Smooth muscle cell (in vitro differentiated cells): ENCODE data around the gene DDIT3. TPM values are rescaled to one million over a fixed set of nuclear protein-coding genes. Genes with fewer than 3 reads are reported as not detected.

Experiments
- DNase-seq: peaks from one replicate; lab custom pipeline; 2025; ENCODE audit not compliant: unreplicated experiment; lab: John Stamatoyannopoulos, UW
- H2AFZ ChIP-seq: fragments of 200-600 bp; sonication (generic); 2 replicates; pipeline ENCODE4 v1.6.0; 2016; ENCODE audit warnings: antibody characterized with exemption, low read depth, mild to moderate bottlenecking
- H3F3A ChIP-seq: fragments of 200-600 bp; sonication (generic); 2 replicates; pipeline ENCODE4 v1.6.0; 2017; ENCODE audit warnings: antibody characterized with exemption, low read depth
- H3K27ac ChIP-seq: fragments of 200-600 bp; sonication (generic); 2 replicates; pipeline ENCODE4 v1.5.1; 2016; ENCODE audit warnings: low read depth, mild to moderate bottlenecking
- H3K27me3 ChIP-seq: fragments of 200-600 bp; sonication (generic); 2 replicates; pipeline ENCODE4 v1.6.1; 2016; ENCODE audit warnings: low read depth, mild to moderate bottlenecking
- H3K36me3 ChIP-seq: fragments of 200-600 bp; sonication (generic); 2 replicates; pipeline ENCODE4 v1.5.1; 2016; ENCODE audit warnings: low read depth
- H3K4me1 ChIP-seq: fragments of 200-600 bp; sonication (generic); 2 replicates; pipeline ENCODE4 v1.5.1; 2016; ENCODE audit warnings: low read depth
- H3K4me2 ChIP-seq: fragments of 200-600 bp; sonication (generic); 2 replicates; pipeline ENCODE4 v1.6.0; 2016; ENCODE audit warnings: mild to moderate bottlenecking
- H3K4me3 ChIP-seq: fragments of 200-600 bp; sonication (generic); 2 replicates; pipeline ENCODE4 v1.5.1; 2016; ENCODE audit warnings: mild to moderate bottlenecking
- H3K79me2 ChIP-seq: fragments of 200-600 bp; sonication (generic); 2 replicates; pipeline ENCODE4 v1.6.0; 2016; ENCODE audit warnings: low read depth, mild to moderate bottlenecking
- H3K9ac ChIP-seq: fragments of 200-600 bp; sonication (generic); 2 replicates; pipeline ENCODE4 v1.6.0; 2016; ENCODE audit warnings: low read depth
- H3K9me3 ChIP-seq: fragments of 200-600 bp; sonication (generic); replicated peaks from 2 replicates; pipeline ENCODE4 v1.5.1; 2016; ENCODE audit warnings: low read depth
- H4K20me1 ChIP-seq: fragments of 200-600 bp; sonication (generic); 2 replicates; pipeline ENCODE4 v1.6.0; 2016; ENCODE audit warnings: low read depth
- WGBS: methylation state at CpG from one replicate; pipeline ENCODE4 v1.1.7; 2016; ENCODE audit warnings: low lambda C conversion rate; 5-methylcytosine and 5-hydroxymethylcytosine counted together
- polyA plus RNA-seq: library from polyadenylated mRNA; unstranded; fragments of >200 nt; fragmentation: Nextera tagmentation; extraction: Ambion mirVana; gene quantifications from 2 replicates; pipeline ENCODE4 v1.2.1, GENCODE V29; 2016
- total RNA-seq: library from RNA; depleted of rRNA; stranded (reverse); fragments of >200 nt; gene quantifications from 2 replicates; pipeline ENCODE4 v1.2.3, GENCODE V29; 2014
- TF ChIP-seq, protein P1 (sequence below): fragments of 200-600 bp; sonication (generic); IDR thresholded peaks from 2 replicates; pipeline ENCODE4 v1.5.1; 2017; ENCODE audit warnings: borderline replicate concordance, mild to moderate bottlenecking, antibody characterized with exemption; ENCODE audit not compliant: insufficient read depth, poor library complexity, severe bottlenecking

Gene DDIT3
- total and polyA plus RNA-seq, 2 experiments from 2014 or later = 25.8 to 27.8 TPM

DNA sequence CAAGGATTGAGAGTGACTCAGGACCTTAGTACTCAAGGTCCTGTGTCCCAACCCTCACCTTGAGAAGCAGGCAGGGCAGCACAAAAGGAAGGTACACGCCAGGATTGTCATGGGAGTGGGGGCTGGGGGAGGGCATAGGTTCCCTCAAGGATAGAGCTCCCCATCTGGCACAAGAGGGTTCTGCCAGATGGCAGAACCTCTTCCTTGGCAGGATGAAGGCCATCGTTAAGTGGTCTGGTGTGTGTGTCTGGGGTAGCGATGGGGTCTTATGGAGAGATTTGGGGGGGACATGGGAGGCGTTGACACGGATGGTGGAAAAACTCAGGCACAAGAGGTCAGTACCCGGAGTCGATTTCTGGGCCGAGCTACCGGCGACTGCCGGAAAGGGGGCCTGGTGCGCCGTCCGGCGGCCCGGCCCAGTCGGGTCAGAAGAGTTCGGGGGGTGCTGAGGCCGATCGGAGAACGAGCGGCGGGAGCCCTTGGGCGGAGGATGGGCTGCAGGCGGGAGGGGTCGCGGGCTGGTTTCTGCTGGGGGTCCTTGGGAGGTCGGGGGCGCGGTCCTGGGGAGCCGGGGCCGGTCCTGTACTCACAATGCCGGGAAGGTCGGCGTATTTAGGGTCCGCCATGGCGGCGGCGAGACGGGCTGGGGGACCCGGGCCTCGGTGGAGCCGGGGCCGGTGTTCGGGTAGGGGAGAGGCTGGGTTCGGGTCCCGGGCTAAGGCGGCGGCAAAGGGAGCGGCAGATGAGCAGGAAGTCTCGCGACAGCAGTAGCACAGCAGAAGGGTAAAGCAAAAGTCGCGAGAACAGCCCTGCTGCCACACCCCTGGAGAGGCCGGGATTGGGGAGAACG lies 26.3 kb upstream of the DDIT3 start, which contains the start of gene DCTN2:
Gene DCTN2 (minus strand): TSS at position 755 of the 850 bp plus-strand sequence. CDS start 129 bp downstream, at position 626.
- Histone ChIP-seq H3K9me3 (no peaks in the 10 kb centered on the region), H2AFZ (peak within 1 kb of the TSS; percentile 84), H3K9ac (peak within 1 kb of the TSS; percentile 99), H3K4me3 (peak within 1 kb of the TSS; percentile 86), H3K27me3 (peaks cover 12% of the 10 kb centered on the region), H4K20me1 (peaks cover 35% of the 10 kb centered on the region), H3K4me2 (peak within 1 kb of the TSS; percentile 88), H3K79me2 (peaks cover 39% of the 10 kb centered on the region), H3K4me1 (peaks cover 25% of the 10 kb centered on the region), H3K36me3 (no peaks in the 10 kb centered on the region), H3F3A (peaks cover 12% of the 10 kb centered on the region), H3K27ac (peak within 1 kb of the TSS; percentile 78)
- TF ChIP-seq, protein P1, sequence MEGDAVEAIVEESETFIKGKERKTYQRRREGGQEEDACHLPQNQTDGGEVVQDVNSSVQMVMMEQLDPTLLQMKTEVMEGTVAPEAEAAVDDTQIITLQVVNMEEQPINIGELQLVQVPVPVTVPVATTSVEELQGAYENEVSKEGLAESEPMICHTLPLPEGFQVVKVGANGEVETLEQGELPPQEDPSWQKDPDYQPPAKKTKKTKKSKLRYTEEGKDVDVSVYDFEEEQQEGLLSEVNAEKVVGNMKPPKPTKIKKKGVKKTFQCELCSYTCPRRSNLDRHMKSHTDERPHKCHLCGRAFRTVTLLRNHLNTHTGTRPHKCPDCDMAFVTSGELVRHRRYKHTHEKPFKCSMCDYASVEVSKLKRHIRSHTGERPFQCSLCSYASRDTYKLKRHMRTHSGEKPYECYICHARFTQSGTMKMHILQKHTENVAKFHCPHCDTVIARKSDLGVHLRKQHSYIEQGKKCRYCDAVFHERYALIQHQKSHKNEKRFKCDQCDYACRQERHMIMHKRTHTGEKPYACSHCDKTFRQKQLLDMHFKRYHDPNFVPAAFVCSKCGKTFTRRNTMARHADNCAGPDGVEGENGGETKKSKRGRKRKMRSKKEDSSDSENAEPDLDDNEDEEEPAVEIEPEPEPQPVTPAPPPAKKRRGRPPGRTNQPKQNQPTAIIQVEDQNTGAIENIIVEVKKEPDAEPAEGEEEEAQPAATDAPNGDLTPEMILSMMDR = no peak
- DNase-seq = peak; percentile 76
- 1% methylated on average over 38 of the region's 56 CpGs for WGBS

- peak overlapping the region; percentile 88 for H3K4me2 ChIP-seq
- peaks cover 5% of the 10 kb centered on the region for H3F3A ChIP-seq
- no peaks in the 10 kb centered on the region for H3K9me3 ChIP-seq
- peaks cover 40% of the 10 kb centered on the region for H4K20me1 ChIP-seq
- no peak overlapping the region for H2AFZ ChIP-seq
- peak overlapping the region; percentile 78 for H3K27ac ChIP-seq
- peaks cover 46% of the 10 kb centered on the region for H3K79me2 ChIP-seq
- H3K4me3 ChIP-seq = peak overlapping the region; percentile 86
- peaks cover 12% of the 10 kb centered on the region for H3K27me3 ChIP-seq
- no peaks in the 10 kb centered on the region for H3K36me3 ChIP-seq
- H3K4me1 ChIP-seq = peaks cover 21% of the 10 kb centered on the region
- TF ChIP-seq, protein P1 = no peak
- DNase-seq = no peak
- WGBS = 67% methylated on average over 15 of the region's 15 CpGs
- H3K9ac ChIP-seq = peak overlapping the region; percentile 99
These were observed 25.6 kb upstream of the DDIT3 start for GRCh38 chr12:57545809-57546437.

GRCh38 chr12:57543581-57543980 lies 23.3 kb upstream of the DDIT3 start:
- Histone ChIP-seq H2AFZ (no peak overlapping the region), H3K27ac (no peak overlapping the region), H3F3A (peaks cover 5% of the 10 kb centered on the region), H4K20me1 (peaks cover 64% of the 10 kb centered on the region), H3K4me3 (no peak overlapping the region), H3K9ac (no peak overlapping the region), H3K79me2 (peaks cover 49% of the 10 kb centered on the region), H3K36me3 (no peaks in the 10 kb centered on the region), H3K9me3 (no peaks in the 10 kb centered on the region), H3K27me3 (peaks cover 4% of the 10 kb centered on the region), H3K4me2 (no peak overlapping the region), H3K4me1 (peaks cover 12% of the 10 kb centered on the region)
- TF ChIP-seq, protein P1 = no peak
- 100% methylated on average over 2 of the region's 2 CpGs for WGBS
- DNase-seq = no peak
